ENCODE data around the gene PDE1C. TPM values are rescaled to one million over a fixed set of nuclear protein-coding genes. Genes with fewer than 3 reads are reported as not detected.

Gene PDE1C
- total RNA-seq, 1 experiment from 2014 or later = not detected

DNA sequence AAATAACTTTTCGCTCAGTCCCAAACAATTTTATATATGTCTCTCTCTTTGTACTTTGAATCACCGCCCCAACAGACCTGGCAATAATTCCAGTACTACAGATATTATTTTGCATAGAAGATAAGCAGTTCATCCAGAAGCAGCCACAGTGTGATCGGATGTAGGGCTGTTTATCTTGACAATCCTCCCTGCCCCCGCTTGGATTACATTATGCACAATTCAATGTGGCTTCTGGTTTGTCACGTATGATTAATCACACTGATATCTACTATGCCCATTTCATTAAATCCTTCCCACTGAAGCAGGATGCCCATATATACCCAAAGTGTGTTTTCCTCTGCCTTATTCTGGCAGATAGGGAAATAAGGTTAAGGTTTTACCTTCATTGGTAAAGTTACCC, 115.2 kb downstream of the PDE1C start:
- H3K36me3 ChIP-seq (ENCODE audit: insufficient read depth, low read length, poor library complexity, severe bottlenecking) = no peaks in the 10 kb centered on the region
- ChIA-PET CTCF (no interaction called here), POLR2A (ENCODE audit: low non-redundant PET) (no interaction called here)
- intact Hi-C loops (cut with micrococcal nuclease; ENCODE audit: unreplicated experiment) = no loop called here
- H3K9me3 ChIP-seq (ENCODE audit: low read depth, low read length, poor library complexity, severe bottlenecking) = no peaks in the 10 kb centered on the region
- H3K4me3 ChIP-seq (ENCODE audit: low read depth, low read length, poor library complexity, severe bottlenecking) = no peak overlapping the region
- no peaks in the 10 kb centered on the region for H3K4me1 ChIP-seq (ENCODE audit: insufficient read depth, low read length, poor library complexity, severe bottlenecking)
- no peak for DNase-seq (ENCODE audit: low spot score)
- no peaks in the 10 kb centered on the region for H3K27me3 ChIP-seq (replicated peaks; ENCODE audit: insufficient read depth, low read depth, low read length, poor library complexity)
- no TSS peak for BruUV-seq (replicated peaks)
- no peak overlapping the region for H3K27ac ChIP-seq (ENCODE audit: low read depth, low read length, poor library complexity, severe bottlenecking)
- TF ChIP-seq EZH2 (IDR thresholded peaks at IDR 0.05; ENCODE audit: borderline replicate concordance, low read depth, low read length, poor library complexity, severe bottlenecking) (no peak), CTCF (conservative IDR thresholded peaks at IDR 0.05; ENCODE audit: low read depth, low read length) (no peak)

DNA sequence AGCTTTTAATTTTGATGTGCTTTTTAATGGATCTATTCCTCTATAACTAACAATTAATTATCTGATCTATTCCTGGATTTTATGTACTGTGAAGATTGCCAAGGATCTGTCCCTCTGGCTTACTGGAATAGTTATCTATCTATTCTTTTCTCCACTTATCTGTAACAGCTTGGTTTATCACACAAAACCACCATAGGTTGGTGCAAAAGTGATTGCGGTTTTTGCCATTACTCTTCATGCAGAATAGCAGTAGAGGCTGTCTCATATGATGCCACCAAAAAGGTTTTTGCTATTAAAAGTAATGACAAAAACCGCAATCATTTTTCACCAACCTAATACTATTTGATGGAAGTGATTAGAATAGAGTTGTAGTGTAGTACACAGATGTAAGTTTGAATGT, 115.7 kb downstream of the PDE1C start:
- Histone ChIP-seq H3K9me3 (ENCODE audit: low read depth, low read length, poor library complexity, severe bottlenecking) (no peaks in the 10 kb centered on the region), H3K4me3 (ENCODE audit: low read depth, low read length, poor library complexity, severe bottlenecking) (no peak overlapping the region), H3K27ac (ENCODE audit: low read depth, low read length, poor library complexity, severe bottlenecking) (no peak overlapping the region), H3K36me3 (ENCODE audit: insufficient read depth, low read length, poor library complexity, severe bottlenecking) (no peaks in the 10 kb centered on the region), H3K4me1 (ENCODE audit: insufficient read depth, low read length, poor library complexity, severe bottlenecking) (no peaks in the 10 kb centered on the region), H3K27me3 (replicated peaks; ENCODE audit: insufficient read depth, low read depth, low read length, poor library complexity) (no peaks in the 10 kb centered on the region)
- intact Hi-C loops (cut with micrococcal nuclease; ENCODE audit: unreplicated experiment) = no loop called here
- ChIA-PET CTCF (no interaction called here), POLR2A (ENCODE audit: low non-redundant PET) (no interaction called here)
- no TSS peak for BruUV-seq (replicated peaks)
- TF ChIP-seq EZH2 (IDR thresholded peaks at IDR 0.05; ENCODE audit: borderline replicate concordance, low read depth, low read length, poor library complexity, severe bottlenecking) = no peak
- TF ChIP-seq CTCF (conservative IDR thresholded peaks at IDR 0.05; ENCODE audit: low read depth, low read length) = no peak
- no peak for DNase-seq (ENCODE audit: low spot score)

- Histone ChIP-seq H3K27ac (ENCODE audit: low read depth, low read length, poor library complexity, severe bottlenecking) (no peak overlapping the region), H3K4me1 (ENCODE audit: insufficient read depth, low read length, poor library complexity, severe bottlenecking) (no peaks in the 10 kb centered on the region), H3K9me3 (ENCODE audit: low read depth, low read length, poor library complexity, severe bottlenecking) (no peaks in the 10 kb centered on the region), H3K4me3 (ENCODE audit: low read depth, low read length, poor library complexity, severe bottlenecking) (no peak overlapping the region), H3K27me3 (replicated peaks; ENCODE audit: insufficient read depth, low read depth, low read length, poor library complexity) (no peaks in the 10 kb centered on the region), H3K36me3 (ENCODE audit: insufficient read depth, low read length, poor library complexity, severe bottlenecking) (no peaks in the 10 kb centered on the region)
- no TSS peak for BruUV-seq (replicated peaks)
- no peak for DNase-seq (ENCODE audit: low spot score)
- POLR2A ChIA-PET (ENCODE audit: low non-redundant PET) = no interaction called here
- intact Hi-C loops (cut with micrococcal nuclease; ENCODE audit: unreplicated experiment) = no loop called here
- no peak for TF ChIP-seq CTCF (conservative IDR thresholded peaks at IDR 0.05; ENCODE audit: low read depth, low read length)
- TF ChIP-seq EZH2 (IDR thresholded peaks at IDR 0.05; ENCODE audit: borderline replicate concordance, low read depth, low read length, poor library complexity, severe bottlenecking) = no peak
- CTCF ChIA-PET = no interaction called here
Observed at GRCh38 chr7:31953432-31953831, 116.8 kb downstream of the PDE1C start.

Data from A673 (cell line).